GM21717 (cell line): ENCODE data around the gene GPR52.
"Not testable (repeated sequence)": the region's sequence is repeated elsewhere in the genome, so short reads cannot be mapped to it uniquely, and the experiment has no call there.

Source experiments
- ATAC-seq: cut with Tn5 transposase; IDR thresholded peaks from one replicate; pipeline ENCODE4 v1.9.1; 2021; ENCODE audit warnings: mild to moderate bottlenecking, moderate library complexity; ENCODE audit not compliant: unreplicated experiment

The GPR52 gene, protein sequence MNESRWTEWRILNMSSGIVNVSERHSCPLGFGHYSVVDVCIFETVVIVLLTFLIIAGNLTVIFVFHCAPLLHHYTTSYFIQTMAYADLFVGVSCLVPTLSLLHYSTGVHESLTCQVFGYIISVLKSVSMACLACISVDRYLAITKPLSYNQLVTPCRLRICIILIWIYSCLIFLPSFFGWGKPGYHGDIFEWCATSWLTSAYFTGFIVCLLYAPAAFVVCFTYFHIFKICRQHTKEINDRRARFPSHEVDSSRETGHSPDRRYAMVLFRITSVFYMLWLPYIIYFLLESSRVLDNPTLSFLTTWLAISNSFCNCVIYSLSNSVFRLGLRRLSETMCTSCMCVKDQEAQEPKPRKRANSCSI

DNA sequence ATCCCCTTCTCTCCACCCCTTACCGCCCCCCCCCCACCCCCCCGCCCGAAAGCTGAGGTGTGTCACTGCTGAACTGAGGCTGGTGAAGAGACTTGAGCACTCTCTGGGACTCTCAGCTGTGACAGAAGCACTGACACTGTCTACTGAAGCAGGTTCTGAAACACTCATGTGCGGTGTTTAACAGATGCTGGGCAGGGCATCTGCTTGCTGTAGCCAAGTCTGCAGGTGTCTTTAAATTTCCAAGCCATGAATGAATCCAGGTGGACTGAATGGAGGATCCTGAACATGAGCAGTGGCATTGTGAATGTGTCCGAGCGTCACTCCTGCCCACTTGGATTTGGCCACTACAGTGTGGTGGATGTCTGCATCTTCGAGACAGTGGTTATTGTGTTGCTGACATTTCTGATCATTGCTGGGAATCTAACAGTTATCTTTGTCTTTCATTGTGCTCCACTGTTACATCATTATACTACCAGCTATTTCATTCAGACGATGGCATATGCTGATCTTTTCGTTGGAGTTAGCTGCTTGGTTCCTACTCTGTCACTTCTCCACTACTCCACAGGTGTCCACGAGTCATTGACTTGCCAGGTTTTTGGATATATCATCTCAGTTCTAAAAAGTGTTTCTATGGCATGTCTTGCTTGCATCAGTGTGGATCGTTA lies at the start of gene GPR52:
Gene GPR52, plus strand, starts transcription at position 99 of the 665 bp plus-strand sequence. Its CDS starts 148 bp downstream, at position 247.
- no peak for ATAC-seq

DNA sequence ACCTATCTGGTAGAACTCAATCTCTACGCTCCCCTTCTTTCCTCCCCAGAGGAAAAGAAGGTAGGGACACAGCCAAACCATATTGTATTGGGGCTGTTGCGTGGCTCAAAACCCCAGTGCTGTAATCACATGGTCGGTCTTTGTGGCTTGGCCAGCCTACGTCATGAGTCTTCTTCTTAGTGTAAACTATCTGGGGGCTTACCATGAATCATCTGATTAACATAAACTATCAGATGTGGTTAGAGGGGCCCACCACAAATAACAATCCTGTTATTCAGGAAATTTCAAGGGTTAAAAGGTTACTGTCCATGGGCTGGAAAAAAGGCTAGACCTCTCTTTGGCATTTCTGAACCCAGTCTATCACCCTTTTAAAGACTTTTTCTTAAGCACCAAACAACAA lies 49.5 kb upstream of the GPR52 start:
- no peak for ATAC-seq

DNA sequence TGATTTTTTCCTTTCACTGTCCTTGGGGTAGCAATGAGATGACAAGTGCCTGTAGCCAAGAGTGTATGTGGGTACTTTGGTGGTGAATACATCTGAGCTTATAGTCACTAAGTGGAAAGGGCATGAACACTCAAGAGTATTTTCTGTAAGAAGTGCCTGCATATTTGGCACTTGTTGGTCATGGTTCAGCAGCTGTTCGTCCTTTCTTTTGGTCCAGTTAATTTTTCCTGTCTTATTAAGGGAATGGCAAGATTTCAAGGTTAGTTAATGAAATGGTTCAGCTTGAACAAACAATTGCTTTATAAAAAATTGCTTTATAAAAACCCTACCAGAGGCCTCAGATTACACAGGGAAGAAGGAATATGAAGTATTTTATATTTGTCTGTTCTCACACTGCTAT lies 48.6 kb upstream of the GPR52 start:
- no peak for ATAC-seq

GRCh38 chr1:174401075-174401474 lies 46.7 kb upstream of the GPR52 start:
- ATAC-seq: no peak

GRCh38 chr1:174405219-174405618 lies 42.5 kb upstream of the GPR52 start:
- ATAC-seq: no peak

GRCh38 chr1:174406421-174406820 lies 41.3 kb upstream of the GPR52 start:
- ATAC-seq: no peak

DNA sequence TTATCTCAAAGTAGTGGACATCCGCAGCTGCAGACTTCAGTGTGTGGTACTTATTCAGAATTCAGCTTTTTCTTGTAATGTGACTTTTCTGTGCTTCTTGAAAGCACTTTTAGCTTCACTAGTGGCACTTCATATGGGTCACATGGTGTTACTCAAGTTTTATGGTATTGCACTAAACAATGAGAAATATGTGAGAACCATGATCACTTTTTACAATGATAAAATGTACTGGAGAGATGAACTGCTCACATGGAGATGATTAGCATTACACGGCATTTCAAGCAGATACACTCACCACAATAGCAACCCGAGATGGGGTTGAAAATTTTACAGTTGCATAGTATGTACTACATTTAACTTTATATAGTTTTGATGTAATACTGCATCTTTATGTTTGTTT lies 40.1 kb upstream of the GPR52 start:
- ATAC-seq: no peak

GRCh38 chr1:174408146-174408545 lies 39.6 kb upstream of the GPR52 start:
- no peak for ATAC-seq

- ATAC-seq: not testable (repeated sequence)
Measured at GRCh38 chr1:174409801-174410200, 38.0 kb upstream of the GPR52 start.

DNA sequence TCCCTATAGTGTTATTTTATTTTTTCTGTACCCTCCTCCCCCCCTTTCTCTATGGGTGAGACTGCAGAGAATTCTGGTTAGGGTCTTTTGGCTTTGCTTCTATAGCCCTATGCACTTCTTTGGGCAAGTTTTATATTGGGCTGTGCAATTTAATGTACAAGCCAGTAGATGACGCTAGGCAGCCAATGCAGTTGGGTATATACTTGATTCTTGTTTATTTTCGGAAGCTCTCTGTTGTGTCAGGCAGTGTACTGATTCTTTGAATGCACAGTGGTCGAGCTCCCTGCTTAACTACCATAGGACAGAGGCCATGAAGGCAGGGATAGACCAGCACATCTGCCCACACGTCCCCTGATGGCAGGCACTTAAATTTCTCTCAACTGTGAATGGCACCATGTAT lies 34.1 kb upstream of the GPR52 start:
- no peak for ATAC-seq

DNA sequence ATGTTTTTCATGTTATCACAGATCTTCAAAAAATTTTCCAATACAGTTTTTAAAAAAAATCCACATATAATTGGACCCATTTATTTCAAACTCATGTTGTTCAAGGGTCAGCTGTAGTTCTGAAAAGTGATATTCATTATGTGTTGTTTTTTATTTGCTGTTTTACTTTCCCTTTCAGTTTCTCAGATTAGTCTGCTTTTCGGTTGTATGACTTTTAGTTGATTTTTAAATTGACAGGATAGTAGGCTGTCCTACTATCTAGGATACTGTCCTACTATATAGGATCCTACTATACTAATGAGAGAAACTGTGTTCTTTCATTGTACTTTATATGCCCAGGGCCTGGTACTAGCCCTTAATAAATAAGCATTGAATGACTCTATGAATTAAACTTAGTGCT lies 33.6 kb upstream of the GPR52 start:
- ATAC-seq: no peak

DNA sequence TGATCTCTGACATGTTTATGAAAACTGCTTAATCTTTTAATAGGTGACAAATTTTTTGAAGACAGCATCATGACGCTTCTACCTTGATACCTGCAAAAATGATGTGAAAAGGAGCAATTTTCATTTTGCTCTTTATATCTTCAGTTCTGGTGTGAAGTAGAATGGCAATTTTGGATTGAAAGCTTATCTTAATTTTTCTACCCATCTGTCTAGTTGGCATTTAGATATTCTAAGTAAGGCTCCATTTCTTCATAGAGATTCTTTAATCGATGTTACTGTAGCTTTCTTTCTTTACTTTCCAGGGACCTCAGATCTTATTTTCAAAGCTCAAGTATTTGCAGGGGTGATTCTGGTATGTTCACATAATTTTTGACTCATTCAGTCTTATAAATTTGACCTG lies 32.3 kb upstream of the GPR52 start:
- no peak for ATAC-seq

GRCh38 chr1:174417921-174418320 lies 29.8 kb upstream of the GPR52 start:
- no peak for ATAC-seq

DNA sequence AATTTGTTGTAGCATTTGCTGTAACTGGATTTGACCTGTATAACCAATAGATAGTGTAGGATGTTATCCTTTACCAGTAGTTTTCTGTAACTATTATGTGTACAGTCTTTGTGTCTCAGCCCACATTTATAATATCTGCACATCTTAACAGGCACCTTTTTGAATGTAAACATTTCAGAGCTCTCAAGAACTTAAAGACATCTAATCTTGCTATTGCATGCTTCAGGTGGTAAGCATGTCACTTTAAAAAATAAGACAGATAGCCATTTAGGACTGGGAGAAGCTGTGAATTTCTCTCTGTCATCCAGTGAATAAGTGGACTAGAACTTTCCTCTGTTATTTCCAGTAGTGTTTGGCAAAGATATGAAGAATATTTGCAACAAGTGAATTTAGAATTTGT lies 22.6 kb upstream of the GPR52 start:
- no peak for ATAC-seq

DNA sequence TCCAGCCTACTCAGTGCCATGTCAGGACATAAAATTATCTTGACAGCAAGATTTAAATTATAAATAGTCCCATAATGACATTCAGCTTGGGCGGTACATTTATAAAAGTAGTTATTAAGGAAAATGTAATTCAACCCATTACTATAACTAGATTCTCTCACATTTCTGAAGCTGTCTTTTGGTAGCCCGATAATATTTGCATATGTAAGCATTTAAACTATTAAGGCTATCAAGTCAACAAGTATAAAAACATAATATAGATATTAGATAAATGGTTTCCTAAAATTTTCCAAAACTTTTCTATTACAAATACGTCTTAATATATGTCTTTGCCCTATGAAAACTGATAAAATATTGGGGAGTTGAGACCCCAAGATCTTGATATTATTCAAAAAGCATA lies 21.6 kb upstream of the GPR52 start:
- no peak for ATAC-seq

- no peak for ATAC-seq
Measured at GRCh38 chr1:174428033-174428432, 19.7 kb upstream of the GPR52 start.

DNA sequence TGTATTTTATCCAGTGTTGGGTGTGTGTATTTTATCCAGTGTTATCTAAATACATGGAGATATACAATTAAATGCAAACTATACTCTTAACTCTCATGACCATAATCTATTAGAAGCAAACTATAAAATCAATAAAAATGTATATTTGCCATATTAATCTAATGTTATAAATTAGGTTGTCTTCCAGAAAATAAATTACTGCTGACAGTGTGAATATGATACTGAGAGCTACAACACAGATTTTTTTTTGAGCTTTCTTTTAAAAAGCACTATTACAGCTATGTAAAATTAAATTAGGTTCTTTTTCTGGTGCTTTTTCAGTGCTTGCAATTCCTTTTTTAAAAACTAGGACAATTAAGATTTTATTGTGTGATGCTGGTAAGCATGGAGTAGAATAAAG lies 19.0 kb upstream of the GPR52 start:
- no peak for ATAC-seq

DNA sequence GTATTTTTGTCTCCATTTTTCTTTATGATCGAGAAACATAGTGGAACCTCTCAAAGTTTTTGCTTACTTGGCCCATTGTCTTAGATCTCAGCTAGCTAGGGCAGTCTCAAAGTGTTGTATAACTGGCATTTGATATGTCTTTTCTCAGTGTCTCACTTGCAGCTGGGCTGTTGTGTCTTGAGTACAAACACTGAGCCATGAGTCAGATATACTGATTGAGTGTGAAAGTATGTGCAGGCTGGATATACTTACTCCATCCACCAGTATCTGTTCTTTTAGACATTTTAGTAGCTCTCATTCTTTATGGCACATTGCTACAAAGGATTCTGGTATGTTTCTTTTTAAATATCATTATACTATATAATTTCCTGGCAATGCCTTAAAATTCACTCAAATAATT lies 14.3 kb upstream of the GPR52 start:
- no peak for ATAC-seq

GRCh38 chr1:174445351-174445750 lies 2.4 kb upstream of the GPR52 start:
- no peak for ATAC-seq

- no peak for ATAC-seq
Measured at GRCh38 chr1:174445817-174446216, 1.9 kb upstream of the GPR52 start.

GRCh38 chr1:174448531-174448883 lies 743 bp downstream of the GPR52 start:
- no peak for ATAC-seq

- ATAC-seq: no peak
Measured at GRCh38 chr1:174448974-174449373, 1.2 kb downstream of the GPR52 start.

- ATAC-seq: no peak
Measured at GRCh38 chr1:174451408-174451807, 3.6 kb downstream of the GPR52 start.
